CD14-positive monocyte (primary cell): ENCODE results near the gene EPAS1. TPM values are rescaled to one million over a fixed set of nuclear protein-coding genes. Genes with fewer than 3 reads are reported as not detected.

ENCODE experiments used
- DNase-seq, 3 donors: peaks; one replicate each; pipeline ENCODE4 v3.0.0-alpha.2; 2011 to 2022
- H2AFZ ChIP-seq: 2 replicates; pipeline ENCODE4 v1.6.0; 2012; ENCODE audit warnings: mild to moderate bottlenecking, low read depth, low read length, inconsistent platforms; ENCODE audit not compliant: insufficient read depth, poor library complexity, severe bottlenecking
- H3K27ac ChIP-seq, 2 donors: 1 replicate in 1 of 2; 2 replicates in 1 of 2; pipeline ENCODE4 v1.5.1; 2012 to 2013; ENCODE audit warnings: low read length in 2 of 2, control low read depth in 1 of 2, inconsistent platforms in 1 of 2, low read depth in 1 of 2, mild to moderate bottlenecking in 1 of 2
- H3K27me3 ChIP-seq, 2 donors: one replicate each; pipeline versions ENCODE4 v1.6.0 to v1.6.1; 2011 to 2013; ENCODE audit warnings: low read length in 2 of 2; ENCODE audit not compliant: control insufficient read depth in 2 of 2, insufficient read depth in 2 of 2
- H3K36me3 ChIP-seq, 2 donors: replicated peaks in 1 of 2; 1 replicate in 1 of 2; 2 replicates in 1 of 2; pipeline versions ENCODE4 v1.5.1 to v1.6.1; 2012 to 2013; ENCODE audit warnings: low read length in 2 of 2, control low read depth in 1 of 2, inconsistent platforms in 1 of 2, mild to moderate bottlenecking in 1 of 2; ENCODE audit not compliant: insufficient read depth in 2 of 2, control insufficient read depth in 1 of 2
- H3K4me1 ChIP-seq, 2 donors: 1 replicate in 1 of 2; 2 replicates in 1 of 2; pipeline versions ENCODE4 v1.5.1 to v1.6.1; 2012 to 2013; ENCODE audit warnings: low read length in 2 of 2, control low read depth in 1 of 2, inconsistent platforms in 1 of 2, mild to moderate bottlenecking in 1 of 2, moderate library complexity in 1 of 2; ENCODE audit not compliant: insufficient read depth in 2 of 2, control insufficient read depth in 1 of 2
- H3K4me2 ChIP-seq: replicated peaks from 2 replicates; pipeline ENCODE3; 2012; ENCODE audit warnings: low read length, moderate library complexity, mild to moderate bottlenecking; ENCODE audit not compliant: poor library complexity, severe bottlenecking; ENCODE audit errors: extremely low read depth
- H3K4me3 ChIP-seq, 3 experiments: fragments of 200-600 bp in 1 of 3; sonication (generic) in 1 of 3; replicated peaks in 1 of 3; 1 replicate in 2 of 3; 2 replicates in 1 of 3; pipeline ENCODE4 v1.5.1; 2011 to 2013; ENCODE audit warnings: low read length in 3 of 3, mild to moderate bottlenecking in 3 of 3, control low read depth in 2 of 3, low read depth in 2 of 3, inconsistent platforms in 1 of 3, moderate library complexity in 1 of 3
- H3K79me2 ChIP-seq: 2 replicates; pipeline ENCODE4 v1.6.0; 2012; ENCODE audit warnings: mild to moderate bottlenecking, control low read depth, inconsistent platforms, low read length, moderate library complexity; ENCODE audit not compliant: insufficient read depth
- H3K9ac ChIP-seq: 2 replicates; pipeline ENCODE4 v1.6.0; 2017; ENCODE audit warnings: low read length, mild to moderate bottlenecking; ENCODE audit not compliant: insufficient read depth, poor library complexity, severe bottlenecking
- H3K9me3 ChIP-seq, 2 donors: replicated peaks in 1 of 2; 1 replicate in 1 of 2; 2 replicates in 1 of 2; pipeline versions ENCODE4 v1.5.1 to v1.6.1; 2012 to 2013; ENCODE audit warnings: low read length in 2 of 2, control low read depth in 1 of 2; ENCODE audit not compliant: control insufficient read depth in 1 of 2, insufficient read depth in 1 of 2
- H4K20me1 ChIP-seq: 2 replicates; pipeline ENCODE4 v1.6.0; 2012; ENCODE audit warnings: mild to moderate bottlenecking, low read length, control low read depth, moderate library complexity; ENCODE audit not compliant: insufficient read depth
- H3K27ac Mint-ChIP-seq, 7 donors: one replicate each; pipeline ENCODE4 v1.8.0; 2020; ENCODE audit warnings: mild to moderate bottlenecking in 7 of 7, mixed read lengths in 7 of 7, moderate library complexity in 6 of 7, inconsistent platforms in 2 of 7
- H3K27me3 Mint-ChIP-seq, 3 donors: one replicate each; pipeline ENCODE4 v1.8.0; 2021 to 2022; ENCODE audit warnings: low read depth in 3 of 3, mild to moderate bottlenecking in 3 of 3, mixed read lengths in 3 of 3, moderate library complexity in 3 of 3, inconsistent platforms in 1 of 3
- H3K36me3 Mint-ChIP-seq, 2 donors: one replicate each; pipeline ENCODE4 v1.8.0; 2020; ENCODE audit warnings: mixed read lengths in 2 of 2, inconsistent platforms in 1 of 2, mild to moderate bottlenecking in 1 of 2
- H3K4me1 Mint-ChIP-seq: one replicate; pipeline ENCODE4 v1.8.0; 2020; ENCODE audit warnings: mild to moderate bottlenecking, mixed read lengths
- H3K4me3 Mint-ChIP-seq, 2 donors: one replicate each; pipeline ENCODE4 v1.8.0; 2020; ENCODE audit warnings: mild to moderate bottlenecking in 2 of 2, mixed read lengths in 2 of 2, moderate library complexity in 1 of 2
- H3K9me3 Mint-ChIP-seq, 7 donors: one replicate each; pipeline ENCODE4 v1.8.0; 2020 to 2022; ENCODE audit warnings: mixed read lengths in 7 of 7, mild to moderate bottlenecking in 6 of 7, moderate library complexity in 6 of 7, inconsistent platforms in 2 of 7
- CTCF ChIP-seq: fragments of 200-600 bp; IDR thresholded peaks from one replicate; pipeline ENCODE4 v1.8.0; 2022; ENCODE audit warnings: antibody characterized with exemption, mild to moderate bottlenecking
- WGBS: methylation state at CpG from one replicate; pipeline ENCODE4 v1.1.5; 2013; ENCODE audit warnings: missing lambda C conversion rate; ENCODE audit not compliant: insufficient coverage; 5-methylcytosine and 5-hydroxymethylcytosine counted together
- intact Hi-C, 2 donors: fragments of 100-400 bp; cut with micrococcal nuclease; formaldehyde crosslinking; loops; one replicate each; pipeline versions ENCODE4 v1.15.0 to v1.15.1; 2023
- polyA plus RNA-seq, 3 donors: library from polyadenylated mRNA; depleted of rRNA in 1 of 3; unstranded in 2 of 3; stranded (reverse) in 1 of 3; fragments of 300-500 nt in 2 of 3; fragments of >200 nt in 1 of 3; fragmentation: Illumina TruSeq in 2 of 3; gene quantifications; 1 replicate in 2 of 3; 2 replicates in 1 of 3; pipeline ENCODE4 v1.2.3, GENCODE V29; 2012 to 2021

Gene EPAS1
- polyA plus RNA-seq, 3 donors, result 0.11 to 1.0 (median 0.88) TPM

GRCh38 chr2:46325182-46325928 is 28.1 kb downstream of the EPAS1 start:
- no peak overlapping the region for H3K4me2 ChIP-seq
- Mint-ChIP-seq H3K4me1 (peaks cover 6% of the 10 kb centered on the region), H3K27ac (no peak overlapping the region), H3K36me3 (no peaks in the 10 kb centered on the region), H3K27me3 (peaks cover 1 to 6% (median 3%) of the 10 kb centered on the region in 3 donors), H3K9me3 (no peaks in the 10 kb centered on the region), H3K4me3 (no peak overlapping the region)
- no peaks in the 10 kb centered on the region for H4K20me1 ChIP-seq
- no peak overlapping the region for H3K9ac ChIP-seq
- no peaks in the 10 kb centered on the region for H3K36me3 ChIP-seq
- H3K79me2 ChIP-seq, result no peaks in the 10 kb centered on the region
- intact Hi-C loops, result no loop called here
- DNase-seq, result no peak
- TF ChIP-seq CTCF, result no peak
- H3K27ac ChIP-seq, result no peak overlapping the region
- no peaks in the 10 kb centered on the region for H3K9me3 ChIP-seq
- no peak overlapping the region for H3K4me3 ChIP-seq
- no peaks in the 10 kb centered on the region for H3K27me3 ChIP-seq
- peaks cover 0 to 6% of the 10 kb centered on the region in 2 donors for H3K4me1 ChIP-seq
- 95% methylated on average over 4 of the region's 6 CpGs for WGBS
- no peak overlapping the region for H2AFZ ChIP-seq

- H3K27ac Mint-ChIP-seq, result no peak overlapping the region
- DNase-seq, result no peak
- H2AFZ ChIP-seq, result no peak overlapping the region
- peaks cover 0 to 6% of the 10 kb centered on the region in 2 donors for H3K4me1 ChIP-seq
- peaks cover 1 to 6% (median 3%) of the 10 kb centered on the region in 3 donors for H3K27me3 Mint-ChIP-seq
- intact Hi-C loops, result no loop called here
- H3K36me3 Mint-ChIP-seq, result no peaks in the 10 kb centered on the region
- H3K4me3 ChIP-seq, result no peak overlapping the region
- H3K4me3 Mint-ChIP-seq, result no peak overlapping the region
- no peak for TF ChIP-seq CTCF
- no peaks in the 10 kb centered on the region for H4K20me1 ChIP-seq
- no peaks in the 10 kb centered on the region for H3K9me3 ChIP-seq
- H3K4me1 Mint-ChIP-seq, result peaks cover 6% of the 10 kb centered on the region
- H3K4me2 ChIP-seq, result no peak overlapping the region
- no peaks in the 10 kb centered on the region for H3K9me3 Mint-ChIP-seq
- H3K36me3 ChIP-seq, result no peaks in the 10 kb centered on the region
- 64% methylated on average over 1 of the region's 8 CpGs for WGBS
- H3K9ac ChIP-seq, result no peak overlapping the region
- H3K79me2 ChIP-seq, result no peaks in the 10 kb centered on the region
- H3K27me3 ChIP-seq, result no peaks in the 10 kb centered on the region
- no peak overlapping the region for H3K27ac ChIP-seq
Observed at GRCh38 chr2:46326231-46326980, 29.2 kb downstream of the EPAS1 start.
